RWPE1 (cell line): ENCODE data around the gene GINS1.

Experiments
- CTCF ChIA-PET: fragments of 350-600 bp; sonication (Branson Sonifier 250); formaldehyde crosslinking; extraction: SDS; loops from one replicate; lab custom pipeline; 2021; lab: Yijun Ruan, JAX
- POLR2A ChIA-PET: fragments of 400-600 bp; formaldehyde crosslinking; extraction: SDS; loops from one replicate; lab custom pipeline; 2020; ENCODE audit warnings: antibody characterized with exemption; ENCODE audit not compliant: low non-redundant PET; lab: Yijun Ruan, JAX
- DNase-seq: peaks from one replicate; pipeline ENCODE4 v3.0.0; 2012; ENCODE audit warnings: low spot score
- H3K27ac ChIP-seq: fragments of 450-650 bp; 2 replicates; pipeline ENCODE4 v1.5.1; 2017
- CTCF ChIP-seq: fragments of 450-650 bp; conservative IDR thresholded peaks from 2 replicates; pipeline ENCODE4 v1.5.1; 2017; ENCODE audit warnings: low read depth, mild to moderate bottlenecking

Gene GINS1

GRCh38 chr20:25418776-25419175, 11.3 kb downstream of the GINS1 start:
- TF ChIP-seq CTCF, result no peak
- no peak overlapping the region for H3K27ac ChIP-seq
- no peak for DNase-seq
- ChIA-PET CTCF (no interaction called here), POLR2A (no interaction called here)

- no peak for TF ChIP-seq CTCF
- ChIA-PET CTCF (no interaction called here), POLR2A (no interaction called here)
- H3K27ac ChIP-seq, result no peak overlapping the region
- no peak for DNase-seq
Measured at GRCh38 chr20:25421102-25421501, 13.6 kb downstream of the GINS1 start.

- CTCF ChIA-PET, result interaction anchor here (0.6 kb wide), 1 partner anchor 487 kb away, joined by 3 read pairs; no protein-coding TSS in a partner anchor
- POLR2A ChIA-PET, result no interaction called here
- no peak for TF ChIP-seq CTCF
- no peak overlapping the region; the same call in 1 of the 2 replicates for H3K27ac ChIP-seq
- DNase-seq, result no peak
Measured at GRCh38 chr20:25422032-25422431, 14.6 kb downstream of the GINS1 start.

GRCh38 chr20:25424536-25424935, 17.1 kb downstream of the GINS1 start:
- ChIA-PET CTCF (no interaction called here), POLR2A (no interaction called here)
- TF ChIP-seq CTCF, result no peak
- H3K27ac ChIP-seq, result no peak overlapping the region
- no peak for DNase-seq

- POLR2A ChIA-PET, result no interaction called here
- CTCF ChIA-PET, result no interaction called here
- no peak for TF ChIP-seq CTCF
Measured at GRCh38 chr20:25437153-25437581, 29.7 kb downstream of the GINS1 start.

GRCh38 chr20:25439328-25439727, 31.9 kb downstream of the GINS1 start:
- ChIA-PET POLR2A (no interaction called here), CTCF (no interaction called here)
- H3K27ac ChIP-seq, result no peak overlapping the region
- no peak for DNase-seq
- TF ChIP-seq CTCF, result no peak

More at GRCh38 chr20:25437153-25437581, 29.7 kb downstream of the GINS1 start:
- no peak overlapping the region for H3K27ac ChIP-seq
- peak; percentile 13 for DNase-seq
